Right lobe of liver (tissue), 6 donors: ENCODE data around the gene SYNE2. TPM values are rescaled to one million over a fixed set of nuclear protein-coding genes. Genes with fewer than 3 reads are reported as not detected.

Source experiments
- ATAC-seq, 4 donors: fragments of 200-7000 bp; cut with Tn5 transposase; one replicate each; pipeline ENCODE4 v1.9.1; 2020; ENCODE audit warnings: mild to moderate bottlenecking in 4 of 4, moderate library complexity in 4 of 4
- DNase-seq, 3 donors: peaks; one replicate each; pipeline ENCODE4 v3.0.0-alpha.2; 2020
- H3K27ac ChIP-seq, 3 donors: fragments of 200-600 bp; one replicate each; pipeline ENCODE4 v1.8.0; 2022
- H3K27me3 ChIP-seq, 2 donors: fragments of 200-600 bp; one replicate each; pipeline ENCODE4 v1.8.0; 2022
- H3K36me3 ChIP-seq, 4 donors: fragments of 200-600 bp; sonication (generic) in 1 of 4; one replicate each; pipeline versions ENCODE4 v1.5.1 to v1.8.0; 2017 to 2022; ENCODE audit warnings: control low read depth in 1 of 4
- H3K4me1 ChIP-seq, 4 donors: fragments of 200-600 bp; sonication (generic) in 1 of 4; one replicate each; pipeline versions ENCODE4 v1.5.1 to v1.8.0; 2017 to 2022; ENCODE audit warnings: control low read depth in 1 of 4
- H3K4me3 ChIP-seq, 3 donors: fragments of 200-600 bp; one replicate each; pipeline ENCODE4 v1.8.0; 2022
- H3K9me3 ChIP-seq, 4 donors: fragments of 200-600 bp; sonication (generic) in 1 of 4; one replicate each; pipeline versions ENCODE4 v1.5.1 to v1.8.0; 2017 to 2022; ENCODE audit warnings: control low read depth in 1 of 4
- POLR2A ChIP-seq: fragments of 450-650 bp; IDR thresholded peaks from one replicate; pipeline ENCODE4 v1.6.1; 2017; ENCODE audit warnings: antibody characterized with exemption, mild to moderate bottlenecking
- WGBS: methylation state at CpG from one replicate; pipeline ENCODE4 v1.1.6; 2018; ENCODE audit warnings: low coverage, low lambda C conversion rate; ENCODE audit not compliant: insufficient coverage; ENCODE audit errors: missing lambda C conversion rate; 5-methylcytosine and 5-hydroxymethylcytosine counted together
- intact Hi-C, 2 donors: fragments of 100-400 bp; cut with DNase I; formaldehyde crosslinking; loops; one replicate each; pipeline versions ENCODE4 v1.11.2 to v1.14.1; 2022
- total RNA-seq, 6 experiments: library from RNA; depleted of rRNA in 2 of 6; stranded (reverse); fragments of >200 nt in 2 of 6; fragmentation: NEBNext Ultra II Directional in 3 of 6; extraction: Animal tissue kit (Norgen Biotek cat#: 25700) in 3 of 6; gene quantifications; one replicate each; pipeline versions ENCODE4 v1.1.0 to v1.2.4, GENCODE V29; 2016 to 2023
- TF ChIP-seq, protein P1 (sequence below), 4 donors: fragments of 200-600 bp in 3 of 4; fragments of 450-650 bp in 1 of 4; IDR thresholded peaks; one replicate each; pipeline versions ENCODE4 v1.5.1 to v1.8.0; 2016 to 2022; ENCODE audit warnings: antibody characterized with exemption in 4 of 4, mild to moderate bottlenecking in 2 of 4
- donor health status: DM: no; HTN: yes; CAD: no.
- donor health status: DM: no; HTN: no; CAD: no.
- donor health status: DM: no; HTN: no; CAD: no.
- donor health status: DM: no; HTN: yes; CAD: no.
- donor health status: DM: no; HTN: yes; CAD: no.

The SYNE2 gene
- total RNA-seq, 6 experiments from 2014 or later, result 34.6 to 118 (median 47.8) TPM

DNA sequence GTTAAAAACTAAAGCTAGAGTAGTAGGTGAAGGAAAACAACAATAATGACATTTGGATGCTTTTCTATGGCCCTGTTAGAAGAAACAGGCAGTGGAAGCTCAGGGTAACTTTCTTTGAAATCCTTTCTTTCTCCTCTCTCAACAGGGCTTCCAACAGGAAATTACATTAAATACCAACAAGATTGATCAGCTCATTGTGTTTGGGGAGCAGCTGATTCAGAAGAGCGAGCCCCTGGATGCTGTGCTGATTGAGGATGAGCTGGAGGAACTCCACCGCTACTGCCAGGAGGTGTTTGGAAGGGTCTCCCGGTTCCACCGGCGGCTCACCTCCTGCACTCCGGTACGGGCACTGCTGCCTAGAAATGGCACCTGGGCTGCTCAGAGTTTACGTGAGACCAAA, 359.9 kb downstream of the SYNE2 start:
- no peaks in the 10 kb centered on the region for H3K9me3 ChIP-seq
- no peaks in the 10 kb centered on the region for H3K27me3 ChIP-seq
- DNase-seq, result no peak
- no peak overlapping the region for H3K27ac ChIP-seq
- WGBS, result 98% methylated on average over 8 of the region's 8 CpGs
- no peaks in the 10 kb centered on the region for H3K4me1 ChIP-seq
- TF ChIP-seq POLR2A, result no peak
- TF ChIP-seq, protein P1, sequence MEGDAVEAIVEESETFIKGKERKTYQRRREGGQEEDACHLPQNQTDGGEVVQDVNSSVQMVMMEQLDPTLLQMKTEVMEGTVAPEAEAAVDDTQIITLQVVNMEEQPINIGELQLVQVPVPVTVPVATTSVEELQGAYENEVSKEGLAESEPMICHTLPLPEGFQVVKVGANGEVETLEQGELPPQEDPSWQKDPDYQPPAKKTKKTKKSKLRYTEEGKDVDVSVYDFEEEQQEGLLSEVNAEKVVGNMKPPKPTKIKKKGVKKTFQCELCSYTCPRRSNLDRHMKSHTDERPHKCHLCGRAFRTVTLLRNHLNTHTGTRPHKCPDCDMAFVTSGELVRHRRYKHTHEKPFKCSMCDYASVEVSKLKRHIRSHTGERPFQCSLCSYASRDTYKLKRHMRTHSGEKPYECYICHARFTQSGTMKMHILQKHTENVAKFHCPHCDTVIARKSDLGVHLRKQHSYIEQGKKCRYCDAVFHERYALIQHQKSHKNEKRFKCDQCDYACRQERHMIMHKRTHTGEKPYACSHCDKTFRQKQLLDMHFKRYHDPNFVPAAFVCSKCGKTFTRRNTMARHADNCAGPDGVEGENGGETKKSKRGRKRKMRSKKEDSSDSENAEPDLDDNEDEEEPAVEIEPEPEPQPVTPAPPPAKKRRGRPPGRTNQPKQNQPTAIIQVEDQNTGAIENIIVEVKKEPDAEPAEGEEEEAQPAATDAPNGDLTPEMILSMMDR (IDR thresholded peaks at IDR 0.05), result no peak
- no peak overlapping the region for H3K4me3 ChIP-seq
- intact Hi-C loops, result no loop called here
- H3K36me3 ChIP-seq, result peaks cover 6 to 97% (median 53%) of the 10 kb centered on the region in 4 donors
- ATAC-seq, result no peak

DNA sequence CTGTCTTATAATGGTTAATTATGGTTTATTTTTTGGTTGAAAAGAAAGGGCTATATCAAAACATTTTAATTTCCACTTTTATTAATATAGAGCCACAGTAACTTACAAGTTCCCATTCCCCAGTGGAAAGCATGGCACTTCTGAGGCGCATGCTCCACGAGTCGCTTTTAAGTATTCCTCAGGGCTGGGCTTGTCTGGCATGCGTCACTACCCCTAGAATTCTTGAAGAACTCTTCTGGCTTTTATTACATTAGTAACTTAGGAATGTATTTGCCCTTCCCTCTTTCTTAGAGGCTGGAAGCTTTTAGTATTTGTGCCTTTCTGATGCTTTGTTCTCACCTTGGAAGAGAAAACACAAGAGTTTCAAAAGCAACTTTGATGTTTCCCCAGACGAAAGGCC, 360.3 kb downstream of the SYNE2 start:
- TF ChIP-seq, protein P1 (IDR thresholded peaks at IDR 0.05), result no peak
- TF ChIP-seq POLR2A, result no peak
- no peaks in the 10 kb centered on the region for H3K27me3 ChIP-seq
- intact Hi-C loops, result no loop called here
- no peaks in the 10 kb centered on the region for H3K4me1 ChIP-seq
- no peak overlapping the region for H3K4me3 ChIP-seq
- ATAC-seq (no peak), DNase-seq (no peak)
- no peaks in the 10 kb centered on the region for H3K9me3 ChIP-seq
- H3K27ac ChIP-seq, result no peak overlapping the region
- 96% methylated on average over 5 of the region's 5 CpGs for WGBS
- H3K36me3 ChIP-seq, result peaks cover 6 to 97% (median 53%) of the 10 kb centered on the region in 4 donors

DNA sequence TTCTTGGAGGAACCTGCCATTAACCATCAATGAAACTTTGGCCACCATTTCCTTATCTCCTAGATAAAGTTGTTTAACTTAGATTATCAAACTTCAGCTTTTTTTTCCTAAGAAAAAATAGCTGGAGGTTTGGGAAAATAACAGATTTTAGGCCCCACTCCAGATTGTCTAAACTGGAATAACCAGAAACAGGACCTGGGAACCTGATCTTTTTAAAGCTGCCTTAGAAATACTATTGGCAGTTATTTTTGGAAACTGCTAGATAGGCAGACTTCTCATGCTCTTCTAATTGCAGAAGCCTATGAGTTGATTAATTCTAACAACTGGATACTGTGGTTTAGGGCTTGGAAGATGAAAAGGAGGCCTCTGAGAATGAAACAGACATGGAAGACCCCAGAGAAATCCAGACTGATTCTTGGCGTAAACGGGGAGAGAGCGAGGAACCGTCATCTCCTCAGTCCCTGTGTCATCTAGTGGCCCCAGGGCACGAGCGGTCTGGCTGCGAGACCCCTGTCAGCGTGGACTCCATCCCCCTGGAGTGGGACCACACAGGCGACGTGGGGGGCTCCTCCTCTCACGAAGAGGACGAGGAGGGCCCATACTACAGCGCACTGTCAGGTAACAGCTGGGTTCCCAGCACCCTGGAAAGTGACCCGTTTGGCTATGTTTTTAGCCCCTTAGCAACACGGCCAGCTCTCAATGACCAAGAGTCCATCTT, 361.2 kb downstream of the SYNE2 start:
- WGBS, result 91% methylated on average over 4 of the region's 15 CpGs
- no peaks in the 10 kb centered on the region for H3K9me3 ChIP-seq
- H3K36me3 ChIP-seq, result peaks cover 6 to 98% (median 52%) of the 10 kb centered on the region in 4 donors
- no peaks in the 10 kb centered on the region for H3K27me3 ChIP-seq
- H3K4me3 ChIP-seq, result no peak overlapping the region
- no peak for DNase-seq
- H3K27ac ChIP-seq, result no peak overlapping the region
- no peaks in the 10 kb centered on the region for H3K4me1 ChIP-seq
- intact Hi-C loops, result no loop called here
- no peak for TF ChIP-seq POLR2A
- TF ChIP-seq, protein P1 (IDR thresholded peaks at IDR 0.05), result no peak
- no peak for ATAC-seq

DNA sequence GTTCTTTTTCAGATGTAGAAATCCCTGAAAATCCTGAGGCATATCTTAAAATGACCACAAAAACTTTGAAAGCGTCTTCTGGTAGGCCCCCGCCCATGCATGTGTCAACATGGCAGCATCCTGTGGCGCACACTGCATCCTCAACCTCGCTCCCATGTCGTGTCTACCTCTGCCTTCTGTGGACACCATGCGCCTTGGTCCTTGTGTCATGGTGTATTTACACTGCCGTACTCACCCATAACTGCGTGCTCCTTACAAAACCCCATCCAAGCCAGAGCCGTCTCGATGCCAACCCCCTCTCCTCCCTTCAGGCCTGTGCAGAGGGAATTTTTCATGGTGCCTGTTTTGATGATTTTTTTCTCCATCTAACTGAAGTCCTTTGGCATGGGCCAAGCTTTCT, 362.5 kb downstream of the SYNE2 start:
- TF ChIP-seq, protein P1 (IDR thresholded peaks at IDR 0.05), result no peak
- no peak for TF ChIP-seq POLR2A
- intact Hi-C loops, result no loop called here
- no peak overlapping the region for H3K27ac ChIP-seq
- H3K27me3 ChIP-seq, result no peaks in the 10 kb centered on the region
- no peak for ATAC-seq
- DNase-seq, result no peak
- H3K4me3 ChIP-seq, result no peak overlapping the region
- H3K36me3 ChIP-seq, result peaks cover 6 to 98% (median 55%) of the 10 kb centered on the region in 4 donors
- H3K9me3 ChIP-seq, result no peaks in the 10 kb centered on the region
- H3K4me1 ChIP-seq, result no peaks in the 10 kb centered on the region
- 98% methylated on average over 9 of the region's 10 CpGs for WGBS
